ENCODE measurements around the gene RAB5IF. TPM values are rescaled to one million over a fixed set of nuclear protein-coding genes. Genes with fewer than 3 reads are reported as not detected.

Gene RAB5IF
- total and polyA plus RNA-seq, 3 donors from 2014 or later: 75.7 to 93.1 (median 81.3) TPM

- Histone ChIP-seq H3K4me1 (no peaks in the 10 kb centered on the region), H3K27ac (no peak overlapping the region), H3K36me3 (ENCODE audit: low read depth, missing control alignments) (no peaks in the 10 kb centered on the region), H3K9me3 (no peaks in the 10 kb centered on the region), H3K27me3 (no peaks in the 10 kb centered on the region), H3K4me3 (no peak overlapping the region)
- intact Hi-C loops (cut with DNase I; ENCODE audit: low total_unique reads): no loop called here
- DNase-seq: no peak
- 94 to 97% methylated on average over 3 of the region's 3 CpGs for WGBS, 2 donors
- no peak for TF ChIP-seq CTCF (IDR thresholded peaks at IDR 0.05)
- no peak for TF ChIP-seq POLR2A (IDR thresholded peaks at IDR 0.05)
Measured at GRCh38 chr20:36565520-36565919, 40.1 kb upstream of the RAB5IF start.

GRCh38 chr20:36569847-36570429 lies 35.6 kb upstream of the RAB5IF start:
- Histone ChIP-seq H3K36me3 (ENCODE audit: low read depth, missing control alignments) (no peaks in the 10 kb centered on the region), H3K9me3 (no peaks in the 10 kb centered on the region), H3K4me1 (peaks cover 17% of the 10 kb centered on the region), H3K4me3 (no peak overlapping the region), H3K27me3 (no peaks in the 10 kb centered on the region), H3K27ac (no peak overlapping the region)
- WGBS, 2 donors: 84 to 86% methylated on average over 7 of the region's 7 CpGs
- DNase-seq: no peak
- TF ChIP-seq CTCF (IDR thresholded peaks at IDR 0.05) (no peak), POLR2A (IDR thresholded peaks at IDR 0.05) (no peak)
- intact Hi-C loops (cut with DNase I; ENCODE audit: low total_unique reads): loop anchor here (5.0 kb wide), 1 partner anchor 37 kb away; the partner anchor contains the start of gene RAB5IF

- Histone ChIP-seq H3K4me1 (peaks cover 34% of the 10 kb centered on the region), H3K27me3 (no peaks in the 10 kb centered on the region), H3K36me3 (ENCODE audit: low read depth, missing control alignments) (no peaks in the 10 kb centered on the region), H3K9me3 (no peaks in the 10 kb centered on the region), H3K27ac (peak overlapping the region; percentile 28 to 93), H3K4me3 (peak overlapping the region in 1 of 2 donors; percentile 97)
- TF ChIP-seq CTCF (IDR thresholded peaks at IDR 0.05) (no peak), POLR2A (IDR thresholded peaks at IDR 0.05) (no peak)
- intact Hi-C loops (cut with DNase I; ENCODE audit: low total_unique reads): loop anchor here (5.0 kb wide), 1 partner anchor 35 kb away; the partner anchor contains the start of gene RAB5IF
- WGBS, 2 donors: 29 to 33% methylated on average over 13 to 17 of the region's 17 CpGs
- no peak for DNase-seq
Measured at GRCh38 chr20:36571564-36572504, 33.7 kb upstream of the RAB5IF start.

GRCh38 chr20:36572701-36573102 lies 32.9 kb upstream of the RAB5IF start:
- intact Hi-C loops (cut with DNase I; ENCODE audit: low total_unique reads): loop anchor here (5.0 kb wide), 1 partner anchor 35 kb away; the partner anchor contains the start of gene RAB5IF
- Histone ChIP-seq H3K4me3 (peak overlapping the region; percentile 89 to 97), H3K36me3 (ENCODE audit: low read depth, missing control alignments) (no peaks in the 10 kb centered on the region), H3K27me3 (no peaks in the 10 kb centered on the region), H3K4me1 (peaks cover 34% of the 10 kb centered on the region), H3K9me3 (no peaks in the 10 kb centered on the region), H3K27ac (peak overlapping the region; percentile 28 to 93)
- DNase-seq: peak; percentile 38
- TF ChIP-seq CTCF (IDR thresholded peaks at IDR 0.05) (no peak), POLR2A (IDR thresholded peaks at IDR 0.05) (no peak)
- WGBS, 2 donors: 13 to 19% methylated on average over 10 to 20 of the region's 20 CpGs

All from testis (tissue), 3 donors.